ENCODE results near the gene NOTCH1. TPM values are rescaled to one million over a fixed set of nuclear protein-coding genes. Genes with fewer than 3 reads are reported as not detected.

NOTCH1 gene
- total RNA-seq, 2 donors from 2014 or later, result 23.4 to 24.2 TPM

GRCh38 chr9:136572828-136573625, 27.2 kb upstream of the NOTCH1 start:
- no peak for DNase-seq
- Mint-ChIP-seq H3K27me3 (ENCODE audit: insufficient read depth) (peaks cover 1% of the 10 kb centered on the region), H3K4me3 (no peak overlapping the region), H3K9me3 (no peaks in the 10 kb centered on the region), H3K27ac (peak overlapping the region; percentile 81), H3K36me3 (ENCODE audit: low read depth) (no peaks in the 10 kb centered on the region), H3K4me1 (peaks cover 30% of the 10 kb centered on the region)
- Histone ChIP-seq H3K9me3 (ENCODE audit: control insufficient read depth, low read length) (no peaks in the 10 kb centered on the region), H3K4me1 (ENCODE audit: control insufficient read depth, insufficient read depth, low read length) (peaks cover 29% of the 10 kb centered on the region), H3K27me3 (ENCODE audit: control insufficient read depth, insufficient read depth, low read length, poor library complexity, severe bottlenecking) (no peaks in the 10 kb centered on the region), H3K9ac (ENCODE audit: extremely low read depth, low read length, poor library complexity, severe bottlenecking) (peak overlapping the region; percentile 47), H3K4me3 (ENCODE audit: low read length) (peak overlapping the region; percentile 15), H3K27ac (ENCODE audit: low read depth, low read length) (peak overlapping the region; percentile 93), H3K36me3 (ENCODE audit: control insufficient read depth, insufficient read depth, low read length) (no peaks in the 10 kb centered on the region)
- WGBS, 2 experiments (ENCODE audit: insufficient coverage in 1 of 2, insufficient read length in 1 of 2), result 31 to 54% methylated on average over 24 to 34 of the region's 34 CpGs
- TF ChIP-seq CTCF (conservative IDR thresholded peaks at IDR 0.05), result no peak

DNA sequence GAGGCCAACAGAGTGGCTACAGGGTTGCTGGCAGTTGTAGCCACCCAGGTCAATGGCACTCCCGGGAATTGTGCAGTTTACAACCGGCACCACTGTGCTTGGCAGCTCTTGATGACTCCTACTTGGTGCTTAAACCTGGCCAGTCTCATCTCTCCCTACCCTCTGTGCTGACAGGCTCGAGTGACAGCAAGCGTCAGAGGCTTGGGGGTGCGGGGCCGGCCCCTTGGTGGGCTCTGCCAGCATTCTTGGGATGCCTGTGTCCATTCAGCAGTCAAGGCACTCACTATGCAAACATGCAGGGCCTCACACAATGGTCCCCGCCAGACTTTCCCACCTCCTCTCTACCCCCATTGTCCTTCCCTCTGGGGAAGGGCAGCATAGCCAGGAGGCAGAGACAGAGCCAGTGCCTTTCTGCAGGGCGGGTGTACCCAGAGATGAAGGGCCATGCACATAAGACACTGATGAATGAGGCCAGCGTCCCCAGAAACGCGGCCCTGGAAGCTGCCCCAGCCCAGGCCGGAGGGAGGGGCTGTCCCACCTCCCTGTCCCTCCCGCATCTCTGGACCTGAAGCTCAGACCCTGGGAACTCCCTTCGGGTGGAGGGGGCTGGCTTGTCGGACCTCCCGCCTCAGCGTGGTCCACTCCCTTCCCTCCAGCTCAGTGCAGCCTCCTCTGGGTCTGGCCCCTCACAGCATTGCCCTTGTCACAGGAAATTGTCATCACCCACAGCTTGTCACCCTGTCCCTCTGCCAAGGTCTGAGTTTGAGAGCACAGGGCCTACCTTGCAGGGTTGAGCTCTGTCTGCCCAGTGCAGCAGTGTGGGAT, 26.4 kb upstream of the NOTCH1 start:
- peak; percentile 99 for DNase-seq
- peak overlapping the region; percentile 81 for H3K27ac Mint-ChIP-seq
- H3K4me1 Mint-ChIP-seq, result peaks cover 34% of the 10 kb centered on the region
- H3K4me1 ChIP-seq (ENCODE audit: control insufficient read depth, insufficient read depth, low read length), result peaks cover 34% of the 10 kb centered on the region
- 4 to 7% methylated on average over 10 to 17 of the region's 17 CpGs for WGBS, 2 experiments (ENCODE audit: insufficient coverage in 1 of 2, insufficient read length in 1 of 2)
- no peaks in the 10 kb centered on the region for H3K36me3 Mint-ChIP-seq (ENCODE audit: low read depth)
- peak overlapping the region; percentile 30 for H3K4me3 Mint-ChIP-seq
- peaks cover 1% of the 10 kb centered on the region for H3K27me3 Mint-ChIP-seq (ENCODE audit: insufficient read depth)
- no peaks in the 10 kb centered on the region for H3K9me3 Mint-ChIP-seq
- peak overlapping the region; percentile 93 for H3K27ac ChIP-seq (ENCODE audit: low read depth, low read length)
- no peak for TF ChIP-seq CTCF (conservative IDR thresholded peaks at IDR 0.05)
- H3K9me3 ChIP-seq (ENCODE audit: control insufficient read depth, low read length), result no peaks in the 10 kb centered on the region
- H3K9ac ChIP-seq (ENCODE audit: extremely low read depth, low read length, poor library complexity, severe bottlenecking), result peak overlapping the region; percentile 47
- H3K27me3 ChIP-seq (ENCODE audit: control insufficient read depth, insufficient read depth, low read length, poor library complexity, severe bottlenecking), result no peaks in the 10 kb centered on the region
- no peaks in the 10 kb centered on the region for H3K36me3 ChIP-seq (ENCODE audit: control insufficient read depth, insufficient read depth, low read length)
- H3K4me3 ChIP-seq (ENCODE audit: low read length), result peak overlapping the region; percentile 73

- Mint-ChIP-seq H3K27ac (peak overlapping the region; percentile 81), H3K27me3 (ENCODE audit: insufficient read depth) (peaks cover 1% of the 10 kb centered on the region), H3K9me3 (no peaks in the 10 kb centered on the region), H3K4me1 (peaks cover 36% of the 10 kb centered on the region), H3K4me3 (peak overlapping the region; percentile 30), H3K36me3 (ENCODE audit: low read depth) (no peaks in the 10 kb centered on the region)
- Histone ChIP-seq H3K36me3 (ENCODE audit: control insufficient read depth, insufficient read depth, low read length) (no peaks in the 10 kb centered on the region), H3K27me3 (ENCODE audit: control insufficient read depth, insufficient read depth, low read length, poor library complexity, severe bottlenecking) (no peaks in the 10 kb centered on the region), H3K27ac (ENCODE audit: low read depth, low read length) (peak overlapping the region; percentile 93), H3K9me3 (ENCODE audit: control insufficient read depth, low read length) (no peaks in the 10 kb centered on the region), H3K4me3 (ENCODE audit: low read length) (peak overlapping the region; percentile 73), H3K9ac (ENCODE audit: extremely low read depth, low read length, poor library complexity, severe bottlenecking) (peak overlapping the region; percentile 47), H3K4me1 (ENCODE audit: control insufficient read depth, insufficient read depth, low read length) (peaks cover 34% of the 10 kb centered on the region)
- 62 to 70% methylated on average over 6 to 14 of the region's 14 CpGs for WGBS, 2 experiments (ENCODE audit: insufficient coverage in 1 of 2, insufficient read length in 1 of 2)
- peak; percentile 35 for TF ChIP-seq CTCF (conservative IDR thresholded peaks at IDR 0.05)
- DNase-seq, result peak; percentile 74
Measured at GRCh38 chr9:136571531-136571930, 25.7 kb upstream of the NOTCH1 start.

Measured in endodermal cell (in vitro differentiated cells).